Hepatocyte (in vitro differentiated cells): ENCODE results near the gene C19orf81.

Experiments used
- EZH2 ChIP-seq: fragments of 200-600 bp; sonication (generic); IDR thresholded peaks from 2 replicates; pipeline ENCODE4 v1.6.1; 2016; ENCODE audit warnings: antibody characterized with exemption, mild to moderate bottlenecking, borderline replicate concordance
- TF ChIP-seq, protein P1 (sequence below): fragments of 200-600 bp; sonication (generic); IDR thresholded peaks from 2 replicates; pipeline ENCODE4 v1.5.1; 2016; ENCODE audit warnings: antibody characterized with exemption, mild to moderate bottlenecking; ENCODE audit not compliant: poor library complexity

DNA sequence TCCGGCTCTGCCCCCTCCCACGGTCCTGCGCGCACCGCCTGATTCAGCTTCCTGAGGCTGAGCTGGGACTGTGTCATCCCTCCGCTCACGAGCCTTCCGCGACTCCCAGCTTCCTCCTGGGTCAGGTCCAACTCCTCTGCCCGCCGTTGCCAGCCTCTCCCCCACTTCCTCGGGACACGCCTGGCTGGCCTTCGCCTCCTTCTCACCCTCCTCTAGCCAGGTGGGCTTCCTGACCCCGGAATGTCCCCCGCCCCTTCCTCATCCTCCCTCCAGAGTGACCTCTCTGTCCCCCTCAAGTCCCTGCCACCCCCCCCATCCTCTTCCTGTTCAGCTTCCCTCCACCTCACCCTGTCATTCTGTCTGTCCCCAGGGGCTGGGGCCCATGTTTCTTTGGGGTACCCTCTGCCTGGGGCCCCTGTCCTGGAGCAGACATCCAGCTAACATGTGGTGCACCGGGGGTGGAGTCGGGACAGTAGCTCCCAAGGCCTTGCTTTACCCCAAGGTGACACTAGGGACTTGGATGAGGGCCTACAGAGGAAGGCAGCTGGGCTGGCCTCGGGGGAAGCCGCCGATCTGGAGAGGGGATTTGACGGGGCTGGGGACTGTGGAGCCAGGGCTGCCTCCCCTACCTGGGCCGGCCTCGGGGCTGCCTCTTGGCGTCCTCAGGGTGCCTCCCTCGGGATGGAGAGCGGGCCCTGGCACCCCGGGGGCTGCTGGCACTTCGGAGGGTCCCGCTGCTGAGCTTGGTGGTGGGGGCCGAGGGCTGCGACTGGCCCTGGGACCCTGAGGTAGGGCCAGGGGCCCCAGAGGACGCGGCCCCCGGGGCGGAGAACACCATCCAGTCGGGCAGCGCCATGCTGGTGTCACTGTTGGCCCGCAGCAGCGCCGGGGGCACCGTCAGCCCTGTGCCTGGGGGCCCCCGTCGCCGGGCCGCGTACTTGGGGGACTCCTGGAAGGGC is 53.9 kb downstream of the C19orf81 start:
- TF ChIP-seq EZH2 = no peak
- TF ChIP-seq, protein P1, sequence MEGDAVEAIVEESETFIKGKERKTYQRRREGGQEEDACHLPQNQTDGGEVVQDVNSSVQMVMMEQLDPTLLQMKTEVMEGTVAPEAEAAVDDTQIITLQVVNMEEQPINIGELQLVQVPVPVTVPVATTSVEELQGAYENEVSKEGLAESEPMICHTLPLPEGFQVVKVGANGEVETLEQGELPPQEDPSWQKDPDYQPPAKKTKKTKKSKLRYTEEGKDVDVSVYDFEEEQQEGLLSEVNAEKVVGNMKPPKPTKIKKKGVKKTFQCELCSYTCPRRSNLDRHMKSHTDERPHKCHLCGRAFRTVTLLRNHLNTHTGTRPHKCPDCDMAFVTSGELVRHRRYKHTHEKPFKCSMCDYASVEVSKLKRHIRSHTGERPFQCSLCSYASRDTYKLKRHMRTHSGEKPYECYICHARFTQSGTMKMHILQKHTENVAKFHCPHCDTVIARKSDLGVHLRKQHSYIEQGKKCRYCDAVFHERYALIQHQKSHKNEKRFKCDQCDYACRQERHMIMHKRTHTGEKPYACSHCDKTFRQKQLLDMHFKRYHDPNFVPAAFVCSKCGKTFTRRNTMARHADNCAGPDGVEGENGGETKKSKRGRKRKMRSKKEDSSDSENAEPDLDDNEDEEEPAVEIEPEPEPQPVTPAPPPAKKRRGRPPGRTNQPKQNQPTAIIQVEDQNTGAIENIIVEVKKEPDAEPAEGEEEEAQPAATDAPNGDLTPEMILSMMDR = no peak
